ENCODE results near the gene ANAPC13. TPM values are rescaled to one million over a fixed set of nuclear protein-coding genes. Genes with fewer than 3 reads are reported as not detected.

The ANAPC13 gene
- total RNA-seq, 1 experiment from 2014 or later: 35.7 TPM

- TF ChIP-seq SIN3A (IDR thresholded peaks at IDR 0.05; ENCODE audit: low read depth) (peak; percentile 99), TCF7L2 (IDR thresholded peaks at IDR 0.05; ENCODE audit: borderline replicate concordance, extremely low read depth, insufficient read depth, insufficient read length) (peak; percentile 98), JUND (IDR thresholded peaks at IDR 0.05) (peak; percentile 81)
Observed at GRCh38 chr3:134485718-134486576, at the start of gene ANAPC13, which contains the start of gene CEP63 (continued).

GRCh38 chr3:134535186-134535970 lies 49.6 kb upstream of the ANAPC13 start:
- ChIA-PET POLR2A (no interaction called here), RAD21 (ENCODE audit: low non-redundant PET in 1 of 2, low total read pairs in 2 of 2, uncharacterized antibody in 2 of 2, unreplicated experiment in 2 of 2) (no interaction called here), CTCF (no interaction called here)
- no peak overlapping the region for H3K9ac ChIP-seq (ENCODE audit: low read length)
- no peak overlapping the region for H3K4me2 ChIP-seq (ENCODE audit: low read length)
- H3K4me1 ChIP-seq (ENCODE audit: control insufficient read depth in 1 of 2, insufficient read depth in 2 of 2, low read length in 2 of 2): no peaks in the 10 kb centered on the region
- no peak overlapping the region for H3K27ac ChIP-seq (ENCODE audit: low read depth, low read length)
- no peaks in the 10 kb centered on the region for H3K79me2 ChIP-seq (ENCODE audit: insufficient read depth, low read length)
- 0 out of 4 replicates have a peak, but pooled peaks cover 0 to 2% of the 10 kb centered on the region in 2 experiments for H3K36me3 ChIP-seq (ENCODE audit: control insufficient read depth in 1 of 2, insufficient read depth in 2 of 2, low read length in 2 of 2)
- intact Hi-C loops (cut with micrococcal nuclease): no loop called here
- no peak for ATAC-seq
- H3K9me2 ChIP-seq (ENCODE audit: insufficient read depth): no peaks in the 10 kb centered on the region
- H3K4me3 ChIP-seq (replicated peaks in 1 of 2; ENCODE audit: low read depth in 1 of 2, low read length in 2 of 2): no peak overlapping the region
- DNase-seq (ENCODE audit: low read depth, low spot score): no peak
- no peaks in the 10 kb centered on the region for H3K27me3 ChIP-seq (ENCODE audit: insufficient read depth, low read length)
- H2AFZ ChIP-seq (ENCODE audit: low read depth, low read length, poor library complexity, severe bottlenecking): no peak overlapping the region
- H4K20me1 ChIP-seq (ENCODE audit: insufficient read depth): no peaks in the 10 kb centered on the region
- BruUV-seq (replicated peaks): no TSS peak
- H3K9me3 ChIP-seq (ENCODE audit: control insufficient read depth in 1 of 2, insufficient read depth in 1 of 2, low read depth in 1 of 2, low read length in 2 of 2): no peaks in the 10 kb centered on the region
- no peak for TF ChIP-seq SP1 (IDR thresholded peaks at IDR 0.05; ENCODE audit: low read depth)
- TF ChIP-seq CTCF (IDR thresholded peaks at IDR 0.05 in 2 of 3, conservative IDR thresholded peaks at IDR 0.05 in 1 of 3; ENCODE audit: borderline replicate concordance in 1 of 3, insufficient read depth in 1 of 3, low read depth in 2 of 3, low read length in 2 of 3): no peak
- TF ChIP-seq POLR2A (IDR thresholded peaks at IDR 0.05; ENCODE audit: borderline replicate concordance, extremely low read depth, insufficient read depth, insufficient read length): no peak
- TF ChIP-seq ZNF274 (IDR thresholded peaks at IDR 0.05; ENCODE audit: low read depth, low read length): no peak
- TF ChIP-seq EGR1 (IDR thresholded peaks at IDR 0.05; ENCODE audit: low read depth): no peak
- TF ChIP-seq ZFX (IDR thresholded peaks at IDR 0.05): no peak
- TF ChIP-seq FOSL1 (IDR thresholded peaks at IDR 0.05; ENCODE audit: low read depth): no peak
- TF ChIP-seq ATF3 (IDR thresholded peaks at IDR 0.05): no peak
- no peak for TF ChIP-seq EZH2 (IDR thresholded peaks at IDR 0.05)
- no peak for TF ChIP-seq YY1 (IDR thresholded peaks at IDR 0.05; ENCODE audit: extremely low read depth, insufficient replicate concordance, low read depth, low read length)
- TF ChIP-seq SIN3A (IDR thresholded peaks at IDR 0.05; ENCODE audit: low read depth): no peak
- TF ChIP-seq TCF7L2 (IDR thresholded peaks at IDR 0.05; ENCODE audit: borderline replicate concordance, extremely low read depth, insufficient read depth, insufficient read length): no peak
- no peak for TF ChIP-seq ZBTB33 (IDR thresholded peaks at IDR 0.05; ENCODE audit: extremely low read depth, insufficient replicate concordance, low read length)

Measured in HCT116 (cell line).